Endothelial cell of umbilical vein (primary cell): ENCODE measurements around the gene CLBA1. TPM values are rescaled to one million over a fixed set of nuclear protein-coding genes. Genes with fewer than 3 reads are reported as not detected.

Experiments used
- BruUV-seq: library from RNA; stranded (reverse); fragments of 400-500 nt; replicated peaks from 2 replicates; lab custom pipeline; 2021; lab: Mats Ljungman, UMichigan
- CTCF ChIA-PET: fragments of 300-600, 350-600 bp; sonication (Branson Sonifier 250); formaldehyde crosslinking; loops from one replicate; lab custom pipeline; 2021; ENCODE audit warnings: antibody characterized with exemption, inconsistent platforms; lab: Charles Lee
- POLR2A ChIA-PET: fragments of 300-600, 350-600 bp; sonication (Branson Sonifier 250); formaldehyde crosslinking; loops from one replicate; lab custom pipeline; 2021; ENCODE audit warnings: antibody characterized with exemption, inconsistent platforms; lab: Charles Lee
- DNase-seq: peaks from one replicate; pipeline ENCODE4 v3.0.0-alpha.2; 2011; ENCODE audit warnings: low read depth, low spot score
- FAIRE-seq: peaks from 2 replicates; lab custom pipeline; 2011; peaks lifted over from hg19 to GRCh38; lab: Jason Lieb, UNC
- H2AFZ ChIP-seq: 2 replicates; pipeline ENCODE4 v1.6.0; 2012; ENCODE audit warnings: low read depth, low read length, control low read depth, inconsistent platforms
- H3K27ac ChIP-seq: 2 replicates; pipeline ENCODE4 v1.5.1; 2011; ENCODE audit warnings: low read depth, mild to moderate bottlenecking, control low read depth, low read length, moderate library complexity; ENCODE audit not compliant: insufficient read depth
- H3K27me3 ChIP-seq, 2 experiments: 2 replicates each; pipeline versions ENCODE4 v1.6.0 to v1.6.1; 2011; ENCODE audit warnings: low read length in 2 of 2, mixed read lengths in 1 of 2; ENCODE audit not compliant: control insufficient read depth in 2 of 2, insufficient read depth in 2 of 2
- H3K36me3 ChIP-seq, 2 experiments: 2 replicates in 1 of 2; 3 replicates in 1 of 2; pipeline ENCODE4 v1.5.1; 2011; ENCODE audit warnings: low read length in 2 of 2, mild to moderate bottlenecking in 1 of 2, moderate library complexity in 1 of 2; ENCODE audit not compliant: control insufficient read depth in 2 of 2, insufficient read depth in 2 of 2; ENCODE audit errors: extremely low read depth in 1 of 2
- H3K4me1 ChIP-seq: 3 replicates; pipeline ENCODE4 v1.5.1; 2011; ENCODE audit warnings: mild to moderate bottlenecking, low read length; ENCODE audit not compliant: control insufficient read depth, insufficient read depth; ENCODE audit errors: extremely low read depth
- H3K4me2 ChIP-seq: 2 replicates; pipeline ENCODE4 v1.6.1; 2011; ENCODE audit warnings: low read length, control low read depth, mixed read lengths; ENCODE audit not compliant: insufficient read depth
- H3K4me3 ChIP-seq, 3 experiments: fragments of 200-600 bp in 1 of 3; sonication (generic), shearing (Covaris generic) in 1 of 3; replicated peaks in 1 of 3; 2 replicates each; pipeline ENCODE4 v1.5.1; 2011 to 2016; ENCODE audit warnings: control low read depth in 3 of 3, low read length in 3 of 3, mild to moderate bottlenecking in 2 of 3, inconsistent platforms in 1 of 3, low read depth in 1 of 3, moderate library complexity in 1 of 3; ENCODE audit not compliant: insufficient read depth in 1 of 3
- H3K79me2 ChIP-seq: 2 replicates; pipeline ENCODE4 v1.6.0; 2012; ENCODE audit warnings: low read length, inconsistent platforms; ENCODE audit not compliant: control insufficient read depth, insufficient read depth
- H3K9ac ChIP-seq: replicated peaks from 2 replicates; pipeline ENCODE3; 2011; ENCODE audit warnings: low read length, control low read depth; ENCODE audit not compliant: insufficient read depth; ENCODE audit errors: extremely low read depth
- H3K9me1 ChIP-seq: replicated peaks from 3 replicates; pipeline ENCODE4 v1.6.0; 2011; ENCODE audit warnings: mild to moderate bottlenecking, low read length; ENCODE audit not compliant: control insufficient read depth, insufficient read depth; ENCODE audit errors: extremely low read depth
- H3K9me3 ChIP-seq: replicated peaks from 2 replicates; pipeline ENCODE4 v1.5.1; 2012; ENCODE audit warnings: low read length, inconsistent platforms; ENCODE audit not compliant: control insufficient read depth, insufficient read depth
- H4K20me1 ChIP-seq: replicated peaks from 2 replicates; pipeline ENCODE3; 2011; ENCODE audit warnings: mild to moderate bottlenecking, low read length; ENCODE audit not compliant: control insufficient read depth, insufficient read depth; ENCODE audit errors: extremely low read depth
- CTCF ChIP-seq, 2 donors: IDR thresholded peaks; 1 replicate in 1 of 2; 2 replicates in 1 of 2; pipeline ENCODE4 v1.5.1; 2011; ENCODE audit warnings: low read length in 2 of 2, mild to moderate bottlenecking in 2 of 2, moderate library complexity in 2 of 2, control low read depth in 1 of 2, inconsistent platforms in 1 of 2, low read depth in 1 of 2; ENCODE audit not compliant: insufficient read depth in 1 of 2; ENCODE audit errors: extremely low read depth in 1 of 2
- EZH2 ChIP-seq: IDR thresholded peaks from 2 replicates; pipeline ENCODE4 v1.6.1; 2012; ENCODE audit warnings: borderline replicate concordance, low read depth, mild to moderate bottlenecking, moderate library complexity, low read length, inconsistent platforms; ENCODE audit not compliant: severe bottlenecking
- FOS ChIP-seq: IDR thresholded peaks from 2 replicates; pipeline ENCODE4 v1.6.1; 2011; ENCODE audit warnings: mild to moderate bottlenecking, low read length, moderate library complexity, borderline replicate concordance; ENCODE audit not compliant: insufficient read depth
- GATA2 ChIP-seq: IDR thresholded peaks from 2 replicates; pipeline ENCODE4 v1.7.0; 2011; ENCODE audit warnings: low read depth, mild to moderate bottlenecking, moderate library complexity, mixed read lengths, low read length; ENCODE audit not compliant: insufficient read length, insufficient read depth
- JUN ChIP-seq: IDR thresholded peaks from 2 replicates; pipeline ENCODE4 v1.6.1; 2011; ENCODE audit warnings: borderline replicate concordance, low read depth; ENCODE audit not compliant: insufficient read length, insufficient read depth
- MAX ChIP-seq: IDR thresholded peaks from 2 replicates; pipeline ENCODE4 v1.6.1; 2011; ENCODE audit not compliant: insufficient read depth, insufficient read length
- MYC ChIP-seq: IDR thresholded peaks from one replicate; pipeline ENCODE4 v1.6.1; 2011; ENCODE audit warnings: mild to moderate bottlenecking, low read depth, low read length
- POLR2A ChIP-seq: IDR thresholded peaks from 2 replicates; pipeline ENCODE4 v1.6.1; 2012; ENCODE audit warnings: low read depth, mild to moderate bottlenecking, control low read depth, low read length
- POLR2AphosphoS5 ChIP-seq: IDR thresholded peaks from 2 replicates; pipeline ENCODE4 v1.6.1; 2012; ENCODE audit warnings: low read depth, mild to moderate bottlenecking, control low read depth, low read length, moderate library complexity; ENCODE audit not compliant: insufficient read depth
- dilution Hi-C: fragments of 300-500 bp; cut with MboI; formaldehyde crosslinking; loops from one replicate; pipeline ENCODE4 v1.15.0; 2019; ENCODE audit warnings: low sequenced_read_pairs; ENCODE audit not compliant: extremely low pct_ligation_motif_present
- intact Hi-C: fragments of 100-400 bp; cut with micrococcal nuclease; formaldehyde crosslinking; loops from one replicate; pipeline ENCODE4 v1.10.0; 2022
- polyA plus RNA-seq, 4 experiments: library from polyadenylated mRNA; depleted of rRNA in 3 of 4; stranded (reverse) in 3 of 4; unstranded in 1 of 4; fragments of >200 nt; gene quantifications; 2 replicates each; pipeline versions ENCODE4 v1.2.1 to v1.2.3, GENCODE V29; 2011 to 2012; ENCODE audit warnings: missing spikeins in 1 of 4
- total RNA-seq: library from RNA; stranded (reverse); gene quantifications from 2 replicates; pipeline ENCODE4 v1.2.3, GENCODE V29; 2021

The CLBA1 gene
- total and polyA plus RNA-seq, 2 donors (not counting 3 experiments of a cell fraction or from before 2014, with no cell fraction given) = 5.2 to 5.3 TPM

DNA sequence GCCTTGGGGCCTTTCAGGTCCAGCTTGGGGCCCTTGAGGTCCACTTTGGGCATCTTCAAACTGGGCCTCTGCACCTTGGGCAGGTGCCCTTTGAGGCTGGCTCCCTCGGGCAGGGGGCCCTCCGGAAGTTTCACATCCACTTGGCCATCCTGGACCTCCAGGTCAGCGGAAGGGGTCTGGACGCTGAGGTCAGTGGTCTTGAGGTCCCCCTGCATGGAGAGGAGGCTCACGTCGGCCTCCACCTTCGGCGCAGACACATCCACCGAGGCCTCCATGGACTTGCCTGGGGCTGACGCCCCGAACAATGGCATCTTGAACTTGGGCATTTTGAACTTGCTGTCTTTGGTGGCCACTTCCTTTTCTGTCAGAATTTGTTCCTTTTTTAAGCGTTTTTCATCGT is 32.5 kb upstream of the CLBA1 start:
- Histone ChIP-seq H3K27me3 (no peaks in the 10 kb centered on the region), H4K20me1 (no peaks in the 10 kb centered on the region), H3K36me3 (peaks cover 5 to 44% of the 10 kb centered on the region in 2 experiments), H3K9me1 (no peaks in the 10 kb centered on the region), H3K9ac (no peak overlapping the region), H3K79me2 (no peaks in the 10 kb centered on the region), H3K27ac (no peak overlapping the region), H3K4me1 (no peaks in the 10 kb centered on the region), H3K9me3 (no peaks in the 10 kb centered on the region), H3K4me3 (no peak overlapping the region), H2AFZ (no peak overlapping the region), H3K4me2 (no peak overlapping the region)
- dilution Hi-C loops (no loop called here), intact Hi-C loops (no loop called here)
- ChIA-PET POLR2A (no interaction called here), CTCF (no interaction called here)
- TSS peak; percentile 26 for BruUV-seq
- DNase-seq = no peak
- no peak for FAIRE-seq
- TF ChIP-seq CTCF (IDR thresholded peaks at IDR 0.05; ENCODE audit: extremely low read depth in 1 of 2, insufficient read depth in 1 of 2, low read depth in 1 of 2, low read length in 2 of 2) = no peak

- TF ChIP-seq JUN (no peak), MAX (no peak), POLR2A (no peak), CTCF (IDR thresholded peaks at IDR 0.05; ENCODE audit: extremely low read depth in 1 of 2, insufficient read depth in 1 of 2, low read depth in 1 of 2, low read length in 2 of 2) (no peak), EZH2 (no peak), FOS (no peak), MYC (no peak), POLR2AphosphoS5 (no peak), GATA2 (no peak)
- no peak for DNase-seq
- Histone ChIP-seq H3K4me1 (no peaks in the 10 kb centered on the region), H2AFZ (no peak overlapping the region), H3K79me2 (no peaks in the 10 kb centered on the region), H3K27ac (no peak overlapping the region), H3K27me3 (no peaks in the 10 kb centered on the region), H3K9me3 (no peaks in the 10 kb centered on the region), H3K4me2 (no peak overlapping the region), H3K4me3 (no peak overlapping the region), H3K9ac (no peak overlapping the region), H3K36me3 (peaks cover 5 to 44% of the 10 kb centered on the region in 2 experiments), H4K20me1 (no peaks in the 10 kb centered on the region), H3K9me1 (no peaks in the 10 kb centered on the region)
- no TSS peak for BruUV-seq
- POLR2A ChIA-PET = no interaction called here
- FAIRE-seq = no peak
- intact Hi-C loops (no loop called here), dilution Hi-C loops (no loop called here)
- CTCF ChIA-PET = no interaction called here
These were observed 31.5 kb upstream of the CLBA1 start for GRCh38 chr14:104953896-104954656.
